ENCODE data around the gene UBL4B.

- TF ChIP-seq CTCF (optimal IDR thresholded peaks at IDR 0.05 in 1 of 3, IDR thresholded peaks at IDR 0.05 in 1 of 3, conservative IDR thresholded peaks at IDR 0.05 in 1 of 3; ENCODE audit: extremely low read depth in 1 of 3, insufficient read depth in 2 of 3, low read length in 3 of 3) (no peak), EZH2 (IDR thresholded peaks at IDR 0.05; ENCODE audit: low read length) (peak; percentile 90)
Measured at GRCh38 chr1:110069404-110070281, 42.6 kb upstream of the UBL4B start.

All from keratinocyte (primary cell).